GM21360 (cell line): ENCODE data around the gene RGS4.
"Not testable (repeated sequence)": the region's sequence is repeated elsewhere in the genome, so short reads cannot be mapped to it uniquely, and the experiment has no call there.

Experiments used
- ATAC-seq: cut with Tn5 transposase; IDR thresholded peaks from one replicate; pipeline ENCODE4 v1.9.1; 2021; ENCODE audit warnings: mild to moderate bottlenecking, moderate library complexity; ENCODE audit not compliant: unreplicated experiment

Gene RGS4

DNA sequence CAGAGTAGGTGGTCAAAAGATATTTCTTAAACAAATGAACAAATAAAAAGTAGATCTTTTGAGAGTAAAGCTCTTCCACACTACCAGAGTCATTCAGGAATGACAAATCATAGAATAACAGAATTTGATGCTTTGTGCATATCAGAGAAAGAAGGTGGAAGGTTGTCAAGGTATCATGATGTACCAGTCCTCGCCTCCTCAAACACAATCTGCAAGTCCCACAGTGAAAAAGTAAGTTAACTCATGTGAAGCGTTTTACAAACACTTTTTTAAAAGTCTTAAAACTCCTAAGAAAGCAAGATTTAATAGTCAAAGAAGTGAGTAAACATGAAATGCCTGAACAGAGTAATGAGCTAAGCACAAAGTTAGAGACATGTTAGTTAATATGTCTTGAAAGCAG lies 2.5 kb upstream of the RGS4 start:
- no peak for ATAC-seq

DNA sequence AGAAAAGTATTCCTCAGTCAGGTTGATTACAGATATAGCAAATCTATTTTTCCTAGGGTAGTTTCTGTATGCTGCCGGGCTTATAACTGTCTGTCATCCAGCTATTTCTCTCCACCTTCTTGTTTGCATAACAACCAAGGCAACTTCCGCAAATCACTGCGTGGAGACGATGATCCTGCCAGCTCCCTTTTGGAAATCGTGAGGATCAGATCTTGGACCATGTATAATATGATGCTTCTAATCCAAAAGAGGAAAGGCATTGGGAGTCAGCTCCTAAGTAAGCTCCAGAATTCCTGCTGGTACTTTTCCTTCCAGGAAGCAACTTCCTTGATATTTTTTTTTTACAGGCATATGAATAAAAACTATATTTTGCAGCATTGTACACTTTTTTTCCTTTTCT lies 445 bp upstream of the RGS4 start:
- no peak for ATAC-seq

DNA sequence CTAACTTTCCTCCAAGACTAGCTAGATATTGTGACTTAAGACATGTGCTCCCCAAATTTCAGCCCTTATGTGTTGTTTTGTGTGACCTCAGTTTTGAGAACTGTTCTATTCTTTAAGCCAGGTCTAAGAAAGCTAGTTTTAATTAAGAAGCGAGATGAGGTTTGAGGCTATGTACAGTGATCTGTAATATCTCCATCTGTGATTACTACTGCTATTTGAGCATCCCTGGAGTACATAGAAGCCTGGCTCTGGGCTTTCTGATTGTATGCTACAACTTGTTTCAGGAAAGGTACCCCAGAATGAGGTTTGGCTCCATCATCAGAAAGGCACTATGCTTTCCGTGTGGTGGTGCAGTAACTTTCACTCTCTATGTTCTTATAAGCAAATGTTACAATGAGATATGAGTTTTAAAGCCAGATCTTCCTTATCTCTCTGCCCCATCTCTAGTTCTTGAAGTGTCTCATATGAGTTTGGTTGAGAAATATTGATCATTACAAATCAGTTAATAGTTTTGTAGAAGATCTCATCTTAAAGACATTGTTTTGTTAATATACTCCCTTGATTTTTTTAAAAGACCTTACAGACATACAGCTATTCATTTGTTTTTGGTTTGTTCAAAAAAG lies 605 bp downstream of the RGS4 start:
- no peak for ATAC-seq

DNA sequence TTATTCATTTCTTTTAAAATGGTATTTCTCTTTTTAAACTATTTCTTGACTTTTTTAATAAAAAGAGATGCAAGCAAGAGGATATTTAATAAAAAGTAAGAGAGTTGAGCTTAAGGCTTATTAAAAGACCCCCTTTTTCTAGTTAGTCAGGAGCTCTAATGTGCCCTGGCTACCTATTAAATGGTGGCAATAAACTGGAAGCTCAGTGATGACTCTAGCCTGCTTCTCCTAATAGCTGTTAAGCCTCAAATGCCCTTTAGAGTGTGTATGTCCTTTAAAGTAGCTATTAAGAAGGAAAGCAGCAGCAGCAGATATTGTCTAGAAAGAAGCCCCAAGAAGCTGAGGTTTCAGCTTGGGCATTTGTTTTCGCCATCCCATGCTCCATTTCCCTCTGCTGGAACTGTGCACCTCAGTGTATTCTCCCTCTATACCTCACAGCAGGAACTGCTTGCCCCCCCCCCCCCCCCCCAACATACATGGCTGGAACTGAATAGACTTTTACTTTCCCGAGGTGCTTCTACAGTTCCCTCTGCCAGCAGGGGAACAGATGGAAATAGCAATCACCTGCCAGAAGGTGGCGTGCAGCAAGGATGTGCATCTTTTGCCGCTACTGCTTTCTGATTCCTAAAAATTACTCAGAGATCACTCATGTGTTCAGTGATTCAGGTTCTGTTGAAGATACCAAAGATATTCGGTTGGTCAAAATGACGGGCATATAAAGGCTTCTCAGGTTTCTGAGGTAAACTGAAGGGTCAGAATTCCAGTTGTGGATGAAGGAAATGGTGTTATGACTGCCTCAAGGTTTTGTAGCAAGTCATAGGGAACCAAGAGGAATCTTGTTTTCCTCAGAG lies 2.5 kb downstream of the RGS4 start:
- ATAC-seq, result peak; percentile 76

DNA sequence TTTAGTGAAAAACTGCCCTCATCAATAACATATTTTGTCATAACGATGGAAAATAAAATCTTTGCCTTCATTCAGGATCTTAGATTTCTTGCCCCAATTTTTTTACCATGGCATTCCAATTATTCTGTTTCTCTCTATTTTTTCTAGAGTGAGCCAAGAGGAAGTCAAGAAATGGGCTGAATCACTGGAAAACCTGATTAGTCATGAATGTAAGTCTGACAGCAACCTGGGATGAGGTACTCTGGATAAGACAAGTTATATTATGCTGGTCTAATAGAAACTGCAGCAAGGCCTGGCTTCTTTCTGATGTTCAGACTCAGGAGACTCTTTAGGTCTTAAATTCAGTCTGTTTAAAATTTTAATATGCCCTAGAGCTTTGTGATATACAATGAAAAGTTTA lies 3.5 kb downstream of the RGS4 start:
- no peak for ATAC-seq

DNA sequence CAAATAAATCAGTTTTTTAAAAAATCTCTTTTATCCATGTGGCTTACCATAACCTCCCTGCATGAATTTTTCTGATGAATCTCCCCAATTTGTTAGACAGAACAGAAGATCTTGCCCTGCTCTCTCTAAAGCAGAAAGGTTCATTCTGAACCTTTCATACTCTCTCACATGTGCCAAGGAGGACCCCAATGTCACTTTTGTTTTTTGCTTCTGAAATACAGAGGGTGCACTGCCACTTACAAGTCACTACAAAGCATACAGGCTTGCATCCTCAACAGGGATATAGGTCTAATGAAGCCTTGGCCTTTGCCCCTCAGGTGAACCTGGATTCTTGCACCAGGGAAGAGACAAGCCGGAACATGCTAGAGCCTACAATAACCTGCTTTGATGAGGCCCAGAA lies 4.8 kb downstream of the RGS4 start:
- no peak for ATAC-seq

DNA sequence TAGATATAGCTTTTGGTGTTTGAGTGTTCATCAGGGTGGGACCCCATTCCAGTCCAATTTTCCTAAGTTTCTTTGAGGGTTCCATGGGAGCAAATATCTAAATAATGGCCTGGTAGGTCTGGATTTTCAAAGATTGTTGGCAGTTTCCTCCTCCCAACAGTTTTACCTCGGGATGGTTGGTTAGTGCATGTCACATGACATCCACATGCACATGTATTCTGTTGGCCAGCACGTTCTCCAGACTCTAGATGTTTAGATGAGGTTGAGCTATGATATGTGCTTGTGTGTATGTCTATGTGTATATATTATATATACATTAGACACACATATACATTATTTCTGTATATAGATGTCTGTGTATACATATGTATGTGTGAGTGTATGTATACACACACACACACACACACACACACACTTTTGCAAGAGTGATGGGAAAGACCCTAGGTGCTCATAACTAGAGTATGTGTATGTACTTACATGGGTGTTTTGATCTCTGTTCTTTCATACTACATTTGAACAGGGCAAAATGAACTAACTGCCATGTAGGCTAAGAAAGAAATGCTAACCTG lies 5.6 kb downstream of the RGS4 start:
- no peak for ATAC-seq

DNA sequence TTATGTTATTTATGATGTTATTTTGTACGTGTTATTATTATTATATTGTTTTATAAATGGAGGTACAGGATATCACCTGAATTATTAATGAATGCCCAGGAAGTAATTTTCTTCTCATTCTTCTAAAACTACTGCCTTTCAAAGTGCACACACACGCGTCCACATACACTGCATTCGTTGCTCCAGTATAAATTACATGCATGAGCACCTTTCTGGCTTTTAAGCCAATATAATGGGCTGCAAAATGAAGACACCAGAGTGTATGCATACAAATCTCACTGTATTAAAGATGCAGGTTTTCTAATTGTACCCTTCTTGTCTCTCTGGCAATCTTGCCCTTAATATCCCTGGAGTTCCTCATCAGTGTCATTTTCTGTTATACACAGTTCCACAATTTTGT lies 6.9 kb downstream of the RGS4 start:
- ATAC-seq, result no peak

DNA sequence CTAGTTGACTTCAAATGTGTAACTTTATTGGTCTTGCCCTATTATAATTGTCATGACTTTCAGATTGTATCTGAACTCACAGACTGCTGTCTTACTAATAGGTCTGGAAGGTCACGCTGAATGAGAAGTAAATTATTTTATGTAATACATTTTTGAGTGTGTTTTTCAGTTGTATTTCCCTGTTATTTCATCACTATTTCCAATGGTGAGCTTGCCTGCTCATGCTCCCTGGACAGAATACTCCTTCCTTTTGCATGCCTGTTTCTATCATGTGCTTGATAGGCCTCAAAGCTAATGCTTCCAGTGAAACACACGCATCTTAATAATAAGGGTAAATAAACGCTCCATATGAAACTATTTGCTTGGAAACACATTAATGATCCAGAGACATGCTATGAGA lies 7.3 kb downstream of the RGS4 start:
- ATAC-seq, result no peak

DNA sequence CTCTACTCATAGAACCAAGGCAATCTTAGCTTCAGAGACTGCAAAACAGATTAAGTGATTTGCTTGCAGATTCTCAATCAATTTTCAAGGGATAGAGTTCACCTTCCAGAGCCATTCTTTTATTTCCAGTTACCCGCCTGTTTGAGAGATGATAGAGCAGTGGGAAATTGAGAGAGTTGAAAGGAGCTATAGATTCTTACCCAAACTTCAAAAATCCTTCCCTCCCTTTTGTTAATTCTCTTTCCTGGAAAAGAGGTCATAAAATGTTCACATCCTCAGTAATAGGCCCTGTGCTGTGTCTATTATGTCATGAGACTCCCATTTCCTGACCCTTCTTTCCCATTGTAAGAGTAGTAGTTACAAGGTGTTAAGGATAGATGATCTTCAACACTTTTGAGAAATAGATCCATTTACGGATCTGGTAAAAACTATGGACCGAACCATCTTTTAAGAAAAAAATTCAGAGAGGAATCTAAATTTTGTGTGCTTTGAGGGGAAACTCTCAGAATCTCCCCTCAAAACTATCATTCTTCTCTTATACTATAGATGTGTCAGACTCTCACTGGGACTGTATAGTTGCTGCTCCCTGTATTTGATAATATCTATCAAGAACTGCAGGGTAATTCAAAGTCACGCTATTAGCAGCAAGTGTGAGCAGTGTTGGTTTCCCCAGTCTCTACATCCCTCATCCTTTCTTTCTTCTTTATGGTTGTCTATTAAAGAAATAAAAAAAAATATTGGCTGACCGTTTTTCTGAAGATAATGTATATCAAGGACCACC lies 8.0 kb downstream of the RGS4 start:
- ATAC-seq, result no peak

DNA sequence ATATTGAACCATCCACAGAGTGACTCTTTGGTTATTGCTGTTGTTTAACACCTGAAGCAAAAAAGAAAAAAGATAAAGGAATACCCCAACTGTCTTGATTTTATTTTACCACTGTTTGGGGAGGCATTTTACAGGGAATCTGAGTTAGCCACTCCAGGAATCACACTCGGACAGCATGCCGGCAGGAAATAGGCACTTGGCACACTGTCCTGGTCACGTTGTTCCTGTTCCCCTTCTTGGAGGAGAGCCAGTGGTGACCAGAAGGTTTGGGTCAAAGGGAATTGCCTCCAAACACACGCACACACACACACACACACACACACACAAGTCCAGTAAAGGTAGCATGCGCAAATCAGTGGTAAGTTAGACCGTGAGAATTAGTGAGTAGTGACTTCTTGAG lies 13.8 kb downstream of the RGS4 start:
- ATAC-seq, result no peak

DNA sequence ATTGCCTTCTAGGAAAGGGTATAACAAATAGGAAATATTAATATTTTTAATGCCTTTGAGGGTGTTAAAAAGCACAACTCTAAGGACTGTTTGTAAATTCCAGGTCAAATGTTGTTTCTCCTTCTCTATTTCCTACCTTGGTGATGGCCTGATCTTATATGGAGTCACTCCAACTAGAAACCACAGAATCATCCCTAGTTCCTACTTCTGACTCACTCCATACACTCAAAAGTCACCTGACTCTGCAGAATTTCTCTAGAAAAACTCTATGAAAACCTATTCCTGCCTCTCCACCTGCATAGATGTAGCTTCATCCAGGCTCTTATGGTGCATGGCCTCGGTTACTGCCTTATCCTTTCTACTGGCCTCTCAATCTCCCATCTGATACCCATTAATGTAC lies 14.5 kb downstream of the RGS4 start:
- no peak for ATAC-seq

DNA sequence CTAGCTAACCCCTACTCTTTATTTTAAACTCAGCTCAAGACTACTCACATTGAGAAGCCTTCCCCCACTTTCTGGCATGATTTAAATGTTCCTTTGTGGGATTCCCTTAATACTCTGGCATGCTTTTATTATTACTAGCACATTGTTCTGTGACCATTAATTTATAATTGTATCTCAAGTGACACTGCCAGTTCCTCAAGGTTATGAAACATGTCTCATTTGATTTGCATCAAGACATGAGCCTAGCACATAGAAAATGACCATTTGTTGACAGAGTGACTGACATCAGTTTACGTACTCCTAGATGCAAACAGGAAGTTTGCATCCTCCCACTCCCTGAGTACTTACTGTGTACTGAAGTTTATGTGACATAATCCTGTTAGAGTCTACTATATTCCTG lies 15.2 kb downstream of the RGS4 start:
- no peak for ATAC-seq

DNA sequence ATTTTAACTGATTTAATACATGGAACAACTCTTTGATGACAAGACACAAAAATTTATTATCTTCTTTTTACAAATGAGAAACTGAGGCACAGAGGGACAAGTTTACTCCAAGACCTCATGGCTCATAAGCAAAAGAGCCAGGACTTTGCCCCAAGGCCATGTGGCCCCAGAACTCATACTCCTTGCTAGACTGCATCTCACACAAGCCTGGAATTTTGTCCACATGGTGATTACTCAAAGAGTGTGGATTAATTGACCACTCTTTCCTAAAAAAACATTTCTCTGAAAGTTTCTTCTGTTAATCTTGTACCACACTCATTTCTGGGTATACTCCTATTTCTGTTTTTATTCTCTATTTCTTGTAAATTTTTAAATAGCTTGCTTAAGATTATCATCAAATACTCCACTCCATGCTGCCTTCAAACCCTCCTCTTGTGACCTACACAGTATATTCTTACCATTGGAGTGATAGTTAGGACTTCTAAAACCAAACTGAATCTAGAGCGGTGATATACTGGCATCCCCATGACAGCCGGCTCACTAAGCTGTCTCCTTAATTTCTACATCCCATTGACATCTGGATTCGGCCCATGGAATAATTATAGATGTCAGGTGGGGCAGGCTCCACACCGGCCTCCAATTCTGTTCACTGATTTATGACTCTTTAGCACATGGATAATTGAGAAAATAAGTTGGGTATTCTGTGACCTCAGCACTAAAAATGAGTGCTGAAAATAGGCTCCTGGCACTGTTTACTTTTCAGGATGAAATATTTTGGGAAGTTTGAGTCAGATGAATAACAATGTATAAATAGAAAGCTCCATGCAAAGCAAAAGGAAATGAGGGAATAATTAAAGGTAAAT lies 16.1 kb downstream of the RGS4 start:
- ATAC-seq, result no peak

DNA sequence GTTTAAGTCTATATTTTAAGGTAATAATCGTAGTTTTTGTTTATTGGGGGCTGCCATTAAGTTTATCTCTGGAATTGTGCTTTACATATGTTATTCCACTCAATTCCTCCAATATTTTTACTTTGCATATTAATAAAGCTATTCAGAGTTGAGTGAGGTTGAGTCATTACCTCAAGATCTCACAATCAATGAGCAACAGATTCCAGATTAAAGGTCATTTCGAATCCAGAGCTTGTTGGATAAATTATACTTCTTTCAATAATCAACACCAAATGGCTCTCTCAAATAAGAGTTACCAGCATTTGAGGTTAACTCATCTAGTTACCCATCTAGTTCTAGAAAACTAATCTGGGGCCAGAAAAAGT lies 16.7 kb downstream of the RGS4 start:
- no peak for ATAC-seq

DNA sequence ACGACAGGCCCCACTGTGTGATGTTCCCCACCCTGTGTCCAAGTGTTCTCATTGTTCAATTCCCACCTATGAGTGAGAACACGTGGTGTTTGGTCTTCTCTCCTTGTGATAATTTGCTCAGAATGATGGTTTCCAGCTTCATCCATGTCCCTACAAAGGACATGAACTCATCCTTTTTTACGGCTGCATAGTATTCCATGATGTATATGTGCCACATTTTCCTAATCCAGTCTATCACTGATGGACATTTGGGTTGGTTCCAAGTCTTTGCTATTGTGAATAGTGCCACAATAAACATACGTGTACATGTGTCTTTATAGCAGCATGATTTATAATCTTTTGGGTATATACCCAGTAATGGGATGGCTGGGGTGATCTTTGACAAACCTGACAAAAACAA lies 20.0 kb downstream of the RGS4 start:
- not testable (repeated sequence) for ATAC-seq

DNA sequence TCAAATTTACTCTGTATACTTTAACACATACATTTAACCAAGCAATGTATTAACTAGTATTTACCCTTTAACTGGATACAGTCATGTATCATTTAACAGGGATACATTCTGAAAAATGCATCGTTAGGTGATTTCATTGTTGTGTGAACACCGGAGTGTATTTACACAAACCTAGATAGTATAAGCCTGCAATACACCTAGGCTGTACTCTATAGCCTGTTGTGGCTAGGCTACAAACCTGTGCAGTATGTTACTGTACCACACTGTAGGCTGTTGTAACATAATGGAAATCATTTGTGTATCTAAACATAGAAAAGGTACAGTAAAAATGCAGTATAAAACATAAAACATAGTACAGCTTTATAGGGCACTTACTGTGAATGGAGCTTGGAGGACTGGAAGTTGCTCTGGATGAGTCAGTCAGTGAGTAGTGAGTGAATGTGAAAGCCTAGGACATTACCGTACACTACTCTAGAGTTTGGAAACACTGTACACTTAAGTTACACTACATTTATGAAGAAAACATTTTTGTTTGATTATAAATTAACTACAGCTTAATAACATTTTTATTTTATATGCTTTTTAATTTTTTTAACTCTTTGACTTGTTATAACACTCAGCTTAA lies 21.3 kb downstream of the RGS4 start:
- no peak for ATAC-seq

DNA sequence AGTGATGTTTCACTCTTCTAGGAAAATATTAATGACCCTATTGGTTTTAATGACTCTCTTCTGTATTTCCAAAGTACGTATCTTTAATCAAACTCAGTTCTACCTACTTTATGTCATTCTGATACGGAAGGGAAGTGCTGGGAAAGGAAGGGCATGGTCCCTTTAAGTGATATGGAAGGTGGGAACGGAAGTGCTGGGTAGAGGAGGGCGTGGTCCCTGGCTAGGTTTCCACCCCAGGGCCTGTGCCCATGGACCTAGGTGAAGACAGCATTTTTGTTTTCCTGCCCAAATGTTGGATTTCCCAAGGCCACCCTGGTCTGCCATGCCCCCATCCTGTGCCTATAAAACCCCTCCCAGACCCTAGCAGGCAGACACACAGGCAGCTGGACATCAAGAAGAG lies 24.0 kb downstream of the RGS4 start:
- ATAC-seq, result no peak

DNA sequence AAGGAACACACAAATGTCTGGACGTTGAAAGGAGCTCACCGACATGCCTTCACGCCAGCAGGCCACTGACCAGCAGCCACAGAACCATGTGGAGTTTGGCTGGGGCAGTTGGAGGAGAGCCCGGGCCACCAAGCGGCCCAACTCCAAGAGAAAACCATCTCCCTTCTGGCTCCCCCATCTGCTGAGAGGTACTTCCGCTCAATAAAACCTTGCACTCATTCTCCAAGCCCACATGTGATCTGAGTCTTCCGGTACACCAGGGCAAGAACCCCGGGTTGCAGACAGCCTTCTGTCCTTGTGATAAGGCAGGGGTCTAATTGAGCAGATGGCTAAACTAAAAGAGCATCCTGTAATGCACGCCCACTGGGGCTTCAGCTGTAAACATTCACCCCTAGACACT lies 24.4 kb downstream of the RGS4 start:
- no peak for ATAC-seq

DNA sequence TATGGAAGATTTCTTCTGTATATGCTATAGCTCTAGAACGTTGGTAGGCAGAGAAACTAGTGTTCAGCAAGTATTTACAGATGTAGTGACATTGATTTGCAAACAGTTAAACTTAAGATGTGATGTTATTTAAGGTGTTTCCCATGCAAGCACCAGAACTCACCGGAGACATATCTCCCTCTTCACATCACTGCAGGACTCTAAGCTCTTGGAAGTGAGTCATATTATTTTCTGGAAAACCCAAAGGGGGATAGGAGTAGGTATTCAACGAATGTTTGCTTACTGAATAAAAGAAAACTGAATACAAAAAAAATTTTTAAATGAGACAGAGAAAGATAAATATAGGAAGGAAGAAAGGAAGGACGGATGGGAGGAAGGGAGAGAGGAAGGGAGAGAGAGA lies 25.0 kb downstream of the RGS4 start:
- no peak for ATAC-seq
